HepG2 (cell line): Measurements from ENCODE around the gene GCLC. TPM values are rescaled to one million over a fixed set of nuclear protein-coding genes. Genes with fewer than 3 reads are reported as not detected.

ENCODE experiments used
- AKAP8 ChIP-seq: sonication (generic); formaldehyde crosslinking; IDR thresholded peaks from 2 replicates; pipeline ENCODE4 v1.5.1; 2020; ENCODE audit warnings: mild to moderate bottlenecking, missing genetic modification reagents
- CCDC6 ChIP-seq: sonication (generic); formaldehyde crosslinking; IDR thresholded peaks from 2 replicates; pipeline ENCODE4 v1.8.1; 2022; ENCODE audit warnings: mild to moderate bottlenecking, missing genetic modification reagents, moderate library complexity
- DDIT3 ChIP-seq: sonication (generic); formaldehyde crosslinking; IDR thresholded peaks from 2 replicates; pipeline ENCODE4 v1.4.0; 2020; ENCODE audit warnings: mild to moderate bottlenecking, missing genetic modification reagents
- GABPA ChIP-seq, 2 experiments: IDR thresholded peaks; 2 replicates each; pipeline ENCODE4 v1.6.1; 2011 to 2016; ENCODE audit warnings: low read depth in 2 of 2, low read length in 1 of 2, missing biosample characterization in 1 of 2, missing genetic modification characterization in 1 of 2
- HOMEZ ChIP-seq: IDR thresholded peaks from 2 replicates; pipeline ENCODE4 v1.6.1; 2016; ENCODE audit warnings: low read depth
- JDP2 ChIP-seq: sonication (generic); formaldehyde crosslinking; IDR thresholded peaks from 2 replicates; pipeline ENCODE4 v1.8.1; 2022; ENCODE audit warnings: missing genetic modification reagents, borderline replicate concordance
- JUND ChIP-seq: sonication (generic); formaldehyde crosslinking; IDR thresholded peaks from 2 replicates; pipeline ENCODE4 v1.8.0; 2022; ENCODE audit warnings: mild to moderate bottlenecking, missing genetic modification reagents
- KLF9 ChIP-seq: IDR thresholded peaks from 2 replicates; pipeline ENCODE4 v1.6.1; 2016; ENCODE audit warnings: low read depth
- KMT2B ChIP-seq: IDR thresholded peaks from 2 replicates; pipeline ENCODE4 v1.6.1; 2016; ENCODE audit warnings: missing genetic modification reagents, missing compliant biosample characterization
- NRL ChIP-seq: sonication (generic); formaldehyde crosslinking; IDR thresholded peaks from 2 replicates; pipeline ENCODE4 v1.5.0; 2020; ENCODE audit warnings: missing genetic modification reagents, mild to moderate bottlenecking, moderate library complexity, borderline replicate concordance
- RCOR2 ChIP-seq: IDR thresholded peaks from 2 replicates; pipeline ENCODE4 v1.6.1; 2016; ENCODE audit warnings: missing biosample characterization, missing genetic modification reagents
- SCMH1 ChIP-seq: sonication (generic); formaldehyde crosslinking; IDR thresholded peaks from 2 replicates; pipeline ENCODE4 v1.9.0; 2021; ENCODE audit warnings: missing genetic modification reagents, mild to moderate bottlenecking, borderline replicate concordance
- TBP ChIP-seq: sonication (generic); formaldehyde crosslinking; IDR thresholded peaks from 2 replicates; pipeline ENCODE4 v1.5.0; 2020; ENCODE audit warnings: missing genetic modification reagents
- ZBTB38 ChIP-seq: sonication (generic); formaldehyde crosslinking; IDR thresholded peaks from 2 replicates; pipeline ENCODE4 v1.5.1; 2020; ENCODE audit warnings: mild to moderate bottlenecking, missing genetic modification reagents
- ZNF12 ChIP-seq: sonication (generic); formaldehyde crosslinking; IDR thresholded peaks from 2 replicates; pipeline ENCODE4 v1.5.0; 2020; ENCODE audit warnings: missing genetic modification reagents
- ZNF513 ChIP-seq: sonication (generic); formaldehyde crosslinking; conservative IDR thresholded peaks from 2 replicates; pipeline ENCODE4 v1.5.0; 2020; ENCODE audit warnings: missing genetic modification reagents
- ZNF549 ChIP-seq: sonication (generic); formaldehyde crosslinking; IDR thresholded peaks from 2 replicates; pipeline ENCODE4 v1.5.0; 2020; ENCODE audit warnings: missing genetic modification reagents
- ZNF563 ChIP-seq: sonication (generic); formaldehyde crosslinking; IDR thresholded peaks from 2 replicates; pipeline ENCODE4 v1.8.0; 2022; ENCODE audit warnings: mild to moderate bottlenecking, moderate library complexity, missing genetic modification reagents
- ZNF672 ChIP-seq: sonication (generic); formaldehyde crosslinking; IDR thresholded peaks from 2 replicates; pipeline ENCODE4 v1.8.1; 2022; ENCODE audit warnings: missing genetic modification reagents
- ZNF687 ChIP-seq: sonication (generic); formaldehyde crosslinking; IDR thresholded peaks from 2 replicates; pipeline ENCODE4 v1.5.1; 2020; ENCODE audit warnings: mild to moderate bottlenecking, missing genetic modification reagents, moderate library complexity
- ZNF724P ChIP-seq: sonication (generic); formaldehyde crosslinking; IDR thresholded peaks from 2 replicates; pipeline ENCODE4 v1.8.0; 2022; ENCODE audit warnings: missing genetic modification reagents, borderline replicate concordance
- ZSCAN31 ChIP-seq: sonication (generic); formaldehyde crosslinking; IDR thresholded peaks from 2 replicates; pipeline ENCODE4 v1.5.0; 2020; ENCODE audit warnings: low read depth, mild to moderate bottlenecking, missing genetic modification reagents
- polyA plus RNA-seq, 8 experiments: library from polyadenylated mRNA; depleted of rRNA in 3 of 8; stranded (reverse) in 7 of 8; unstranded in 1 of 8; fragments of >200 nt; fragmentation: Illumina TruSeq in 4 of 8; extraction: Trizol in 4 of 8; gene quantifications; 2 replicates each; pipeline versions ENCODE4 v1.2.1 to v1.2.3, GENCODE V29; 2011 to 2016; ENCODE audit warnings: low read depth in 4 of 8, missing spikeins in 1 of 8, mixed read lengths in 1 of 8; ENCODE audit not compliant: insufficient read depth in 1 of 8
- total RNA-seq, 5 experiments: library from RNA; depleted of rRNA; stranded (reverse); fragments of >200 nt; fragmentation: Illumina TruSeq; extraction: Trizol; gene quantifications; 2 replicates each; pipeline ENCODE4 v1.2.3, GENCODE V29; 2016; ENCODE audit warnings: low read depth in 1 of 5

The GCLC gene
- total and polyA plus RNA-seq, 2 of the 13 experiments (the other 11 are each of a cell fraction or from before 2014, with no cell fraction given) = 35.3 to 84.6 TPM

GRCh38 chr6:53544470-53545308 lies at the start of gene GCLC (continued):
- TF ChIP-seq AKAP8 (peak; percentile 75; the same call in 1 of the 2 replicates), ZBTB38 (CRISPR knock-in tag) (peak; percentile 91), GABPA (IDR thresholded peaks at IDR 0.05; ENCODE audit: low read depth, low read length) (no peak), GABPA (CRISPR knock-in tag; IDR thresholded peaks at IDR 0.05; ENCODE audit: low read depth) (peak; percentile 60), ZSCAN31 (CRISPR knock-in tag) (peak; percentile 99), KMT2B (CRISPR knock-in tag) (peak; percentile 92), ZNF513 (CRISPR knock-in tag) (0 out of 2 replicates have a peak, but pooled peaks have one; percentile 85), RCOR2 (peak; percentile 14; the same call in 1 of the 2 replicates), HOMEZ (CRISPR knock-in tag) (peak; percentile 90; the same call in 1 of the 2 replicates), ZNF563 (CRISPR knock-in tag) (peak; percentile 98), ZNF724P (peak; percentile 72; the same call in 1 of the 2 replicates), TBP (CRISPR knock-in tag) (no peak), ZNF672 (peak; percentile 73; the same call in 1 of the 2 replicates), ZNF687 (CRISPR knock-in tag) (peak; percentile 95), NRL (CRISPR knock-in tag) (0 out of 2 replicates have a peak, but pooled peaks have one; percentile 55), SCMH1 (CRISPR knock-in tag) (no peak), JDP2 (CRISPR knock-in tag) (peak; percentile 64; the same call in 1 of the 2 replicates), ZNF549 (CRISPR knock-in tag) (no peak), DDIT3 (CRISPR knock-in tag) (no peak), CCDC6 (peak; percentile 98), KLF9 (peak; percentile 27; the same call in 1 of the 2 replicates), JUND (CRISPR knock-in tag) (0 out of 2 replicates have a peak, but pooled peaks have one; percentile 44), ZNF12 (peak; percentile 76)
